Breast epithelium (tissue), 3 donors: ENCODE measurements around the gene FAS.

Experiments used
- POLR2A ChIP-seq: fragments of 450-650 bp; IDR thresholded peaks from one replicate; pipeline ENCODE4 v1.6.1; 2016; ENCODE audit warnings: antibody characterized with exemption, mild to moderate bottlenecking, moderate library complexity
- POLR2AphosphoS5 ChIP-seq, 3 donors: sonication (generic); formaldehyde crosslinking; IDR thresholded peaks; one replicate each; pipeline ENCODE4 v1.6.1; 2017; ENCODE audit warnings: antibody characterized with exemption in 3 of 3
- TF ChIP-seq, protein P1 (sequence below), 3 donors: fragments of 450-650 bp; IDR thresholded peaks; one replicate each; pipeline ENCODE4 v1.5.1; 2016 to 2017; ENCODE audit warnings: antibody characterized with exemption in 3 of 3, mild to moderate bottlenecking in 3 of 3, moderate library complexity in 3 of 3

GRCh38 chr10:89055159-89055558 lies 64.6 kb downstream of the FAS start:
- TF ChIP-seq, protein P1, sequence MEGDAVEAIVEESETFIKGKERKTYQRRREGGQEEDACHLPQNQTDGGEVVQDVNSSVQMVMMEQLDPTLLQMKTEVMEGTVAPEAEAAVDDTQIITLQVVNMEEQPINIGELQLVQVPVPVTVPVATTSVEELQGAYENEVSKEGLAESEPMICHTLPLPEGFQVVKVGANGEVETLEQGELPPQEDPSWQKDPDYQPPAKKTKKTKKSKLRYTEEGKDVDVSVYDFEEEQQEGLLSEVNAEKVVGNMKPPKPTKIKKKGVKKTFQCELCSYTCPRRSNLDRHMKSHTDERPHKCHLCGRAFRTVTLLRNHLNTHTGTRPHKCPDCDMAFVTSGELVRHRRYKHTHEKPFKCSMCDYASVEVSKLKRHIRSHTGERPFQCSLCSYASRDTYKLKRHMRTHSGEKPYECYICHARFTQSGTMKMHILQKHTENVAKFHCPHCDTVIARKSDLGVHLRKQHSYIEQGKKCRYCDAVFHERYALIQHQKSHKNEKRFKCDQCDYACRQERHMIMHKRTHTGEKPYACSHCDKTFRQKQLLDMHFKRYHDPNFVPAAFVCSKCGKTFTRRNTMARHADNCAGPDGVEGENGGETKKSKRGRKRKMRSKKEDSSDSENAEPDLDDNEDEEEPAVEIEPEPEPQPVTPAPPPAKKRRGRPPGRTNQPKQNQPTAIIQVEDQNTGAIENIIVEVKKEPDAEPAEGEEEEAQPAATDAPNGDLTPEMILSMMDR (IDR thresholded peaks at IDR 0.05): no peak
- no peak for TF ChIP-seq POLR2A
- TF ChIP-seq POLR2AphosphoS5 (IDR thresholded peaks at IDR 0.05): no peak
